ENCODE measurements around the gene TRIO. TPM values are rescaled to one million over a fixed set of nuclear protein-coding genes. Genes with fewer than 3 reads are reported as not detected.

Gene TRIO
- total RNA-seq, 5 donors from 2014 or later (not counting 1 experiment from before 2014, with no cell fraction given): 6.2 to 31.1 (median 11.8) TPM

GRCh38 chr5:14173377-14174229, 30.5 kb downstream of the TRIO start:
- Histone ChIP-seq H3K36me3 (ENCODE audit: control insufficient read depth in 2 of 2, extremely low read depth in 1 of 2, insufficient read depth in 1 of 2, low read length in 1 of 2) (no peaks in the 10 kb centered on the region), H3K27me3 (replicated peaks in 1 of 2; ENCODE audit: control insufficient read depth in 2 of 2, extremely low read depth in 1 of 2, insufficient read depth in 2 of 2, low read length in 1 of 2) (peaks cover 0 to 11% of the 10 kb centered on the region in 2 experiments), H3K4me3 (ENCODE audit: control insufficient read depth in 1 of 2, extremely low read depth in 1 of 2, low read length in 1 of 2) (peak overlapping the region in 1 of 2 donors; percentile 1), H3K27ac (ENCODE audit: low read length) (no peak overlapping the region), H3K4me1 (ENCODE audit: control insufficient read depth in 1 of 2, extremely low read depth in 1 of 2, insufficient read depth in 2 of 2, low read length in 2 of 2) (peaks cover 0 to 17% of the 10 kb centered on the region in 2 experiments), H3K9me3 (no peaks in the 10 kb centered on the region)
- Mint-ChIP-seq H3K27ac (no peak overlapping the region), H3K9me3 (no peaks in the 10 kb centered on the region), H3K36me3 (no peaks in the 10 kb centered on the region), H3K4me3 (peak overlapping the region in 1 of 3 donors; percentile 43), H3K27me3 (peaks cover 13 to 14% of the 10 kb centered on the region in 2 donors), H3K4me1 (peaks cover 7 to 11% (median 9%) of the 10 kb centered on the region in 3 donors)
- no peak for DNase-seq
- ChIA-PET POLR2A (no interaction called here), CTCF (no interaction called here)
- ATAC-seq (replicated peaks in 1 of 4): no peak
- WGBS (ENCODE audit: insufficient coverage): 75% methylated on average over 6 of the region's 15 CpGs

GRCh38 chr5:14174230-14174636, 31.1 kb downstream of the TRIO start:
- Mint-ChIP-seq H3K36me3 (no peaks in the 10 kb centered on the region), H3K9me3 (no peaks in the 10 kb centered on the region), H3K4me3 (peak overlapping the region in 1 of 3 donors; percentile 43), H3K27me3 (peaks cover 13 to 14% of the 10 kb centered on the region in 2 donors), H3K27ac (no peak overlapping the region), H3K4me1 (peaks cover 6 to 9% (median 7%) of the 10 kb centered on the region in 3 donors)
- H3K4me3 ChIP-seq (ENCODE audit: control insufficient read depth in 1 of 2, extremely low read depth in 1 of 2, low read length in 1 of 2): peak overlapping the region in 1 of 2 donors; percentile 1
- peaks cover 0 to 15% of the 10 kb centered on the region in 2 experiments for H3K4me1 ChIP-seq (ENCODE audit: control insufficient read depth in 1 of 2, extremely low read depth in 1 of 2, insufficient read depth in 2 of 2, low read length in 2 of 2)
- H3K27me3 ChIP-seq (replicated peaks in 1 of 2; ENCODE audit: control insufficient read depth in 2 of 2, extremely low read depth in 1 of 2, insufficient read depth in 2 of 2, low read length in 1 of 2): peaks cover 0 to 14% of the 10 kb centered on the region in 2 experiments
- ChIA-PET POLR2A (no interaction called here), CTCF (no interaction called here)
- H3K36me3 ChIP-seq (ENCODE audit: control insufficient read depth in 2 of 2, extremely low read depth in 1 of 2, insufficient read depth in 1 of 2, low read length in 1 of 2): no peaks in the 10 kb centered on the region
- ATAC-seq (replicated peaks in 1 of 4) (no peak), DNase-seq (no peak)
- 21% methylated on average over 7 of the region's 8 CpGs for whole genome bisulfite sequencing (ENCODE audit: insufficient coverage)
- H3K9me3 ChIP-seq: no peaks in the 10 kb centered on the region
- no peak overlapping the region for H3K27ac ChIP-seq (ENCODE audit: low read length)

GRCh38 chr5:14175381-14175780, 32.2 kb downstream of the TRIO start:
- Histone ChIP-seq H3K27ac (ENCODE audit: low read length) (no peak overlapping the region), H3K4me1 (ENCODE audit: control insufficient read depth in 1 of 2, extremely low read depth in 1 of 2, insufficient read depth in 2 of 2, low read length in 2 of 2) (peaks cover 0 to 15% of the 10 kb centered on the region in 2 experiments), H3K36me3 (ENCODE audit: control insufficient read depth in 2 of 2, extremely low read depth in 1 of 2, insufficient read depth in 1 of 2, low read length in 1 of 2) (no peaks in the 10 kb centered on the region), H3K27me3 (replicated peaks in 1 of 2; ENCODE audit: control insufficient read depth in 2 of 2, extremely low read depth in 1 of 2, insufficient read depth in 2 of 2, low read length in 1 of 2) (peaks cover 0 to 14% of the 10 kb centered on the region in 2 experiments), H3K9me3 (no peaks in the 10 kb centered on the region), H3K4me3 (ENCODE audit: control insufficient read depth in 1 of 2, extremely low read depth in 1 of 2, low read length in 1 of 2) (no peak overlapping the region)
- peaks cover 6 to 7% (median 7%) of the 10 kb centered on the region in 3 donors for H3K4me1 Mint-ChIP-seq
- H3K27me3 Mint-ChIP-seq: peaks cover 11% of the 10 kb centered on the region in 2 donors
- H3K36me3 Mint-ChIP-seq: no peaks in the 10 kb centered on the region
- ChIA-PET CTCF (no interaction called here), POLR2A (no interaction called here)
- no peaks in the 10 kb centered on the region for H3K9me3 Mint-ChIP-seq
- WGBS (ENCODE audit: insufficient coverage): no CpG with 5 or more reads among the region's 1 CpG
- no peak overlapping the region for H3K4me3 Mint-ChIP-seq
- DNase-seq (no peak), ATAC-seq (replicated peaks in 1 of 4) (no peak)
- H3K27ac Mint-ChIP-seq: no peak overlapping the region

GRCh38 chr5:14176888-14177287, 33.7 kb downstream of the TRIO start:
- no peak overlapping the region for H3K27ac Mint-ChIP-seq
- H3K4me3 ChIP-seq (ENCODE audit: control insufficient read depth in 1 of 2, extremely low read depth in 1 of 2, low read length in 1 of 2): no peak overlapping the region
- POLR2A ChIA-PET: no interaction called here
- no peaks in the 10 kb centered on the region for H3K36me3 ChIP-seq (ENCODE audit: control insufficient read depth in 2 of 2, extremely low read depth in 1 of 2, insufficient read depth in 1 of 2, low read length in 1 of 2)
- H3K27me3 ChIP-seq (replicated peaks in 1 of 2; ENCODE audit: control insufficient read depth in 2 of 2, extremely low read depth in 1 of 2, insufficient read depth in 2 of 2, low read length in 1 of 2): peaks cover 0 to 16% of the 10 kb centered on the region in 2 experiments
- H3K4me3 Mint-ChIP-seq: no peak overlapping the region
- peaks cover 0 to 8% of the 10 kb centered on the region in 2 experiments for H3K4me1 ChIP-seq (ENCODE audit: control insufficient read depth in 1 of 2, extremely low read depth in 1 of 2, insufficient read depth in 2 of 2, low read length in 2 of 2)
- H3K9me3 ChIP-seq: no peaks in the 10 kb centered on the region
- no peak overlapping the region for H3K27ac ChIP-seq (ENCODE audit: low read length)
- H3K27me3 Mint-ChIP-seq: peaks cover 11% of the 10 kb centered on the region in 2 donors
- no peak for DNase-seq
- H3K4me1 Mint-ChIP-seq: peaks cover 4 to 7% (median 7%) of the 10 kb centered on the region in 3 donors
- no CpG with 5 or more reads among the region's 2 CpGs for WGBS (ENCODE audit: insufficient coverage)
- CTCF ChIA-PET: no interaction called here
- ATAC-seq (replicated peaks in 1 of 4): no peak
- no peaks in the 10 kb centered on the region for H3K9me3 Mint-ChIP-seq
- H3K36me3 Mint-ChIP-seq: no peaks in the 10 kb centered on the region

- Histone ChIP-seq H3K9me3 (no peaks in the 10 kb centered on the region), H3K27me3 (replicated peaks in 1 of 2; ENCODE audit: control insufficient read depth in 2 of 2, extremely low read depth in 1 of 2, insufficient read depth in 2 of 2, low read length in 1 of 2) (peaks cover 0 to 16% of the 10 kb centered on the region in 2 experiments), H3K4me3 (ENCODE audit: control insufficient read depth in 1 of 2, extremely low read depth in 1 of 2, low read length in 1 of 2) (no peak overlapping the region), H3K27ac (ENCODE audit: low read length) (no peak overlapping the region), H3K36me3 (ENCODE audit: control insufficient read depth in 2 of 2, extremely low read depth in 1 of 2, insufficient read depth in 1 of 2, low read length in 1 of 2) (no peaks in the 10 kb centered on the region), H3K4me1 (ENCODE audit: control insufficient read depth in 1 of 2, extremely low read depth in 1 of 2, insufficient read depth in 2 of 2, low read length in 2 of 2) (peaks cover 0 to 4% of the 10 kb centered on the region in 2 experiments)
- Mint-ChIP-seq H3K27ac (no peak overlapping the region), H3K9me3 (no peaks in the 10 kb centered on the region), H3K27me3 (peaks cover 6 to 11% of the 10 kb centered on the region in 2 donors), H3K4me3 (no peak overlapping the region), H3K4me1 (peaks cover 4 to 7% (median 4%) of the 10 kb centered on the region in 3 donors), H3K36me3 (no peaks in the 10 kb centered on the region)
- CTCF ChIA-PET: no interaction called here
- POLR2A ChIA-PET: no interaction called here
- ATAC-seq (replicated peaks in 1 of 4): no peak
- DNase-seq: no peak
- no CpG with 5 or more reads among the region's 3 CpGs for WGBS (ENCODE audit: insufficient coverage)
Measured at GRCh38 chr5:14177634-14178033, 34.5 kb downstream of the TRIO start.

GRCh38 chr5:14178091-14178490, 34.9 kb downstream of the TRIO start:
- peaks cover 0 to 4% of the 10 kb centered on the region in 2 experiments for H3K4me1 ChIP-seq (ENCODE audit: control insufficient read depth in 1 of 2, extremely low read depth in 1 of 2, insufficient read depth in 2 of 2, low read length in 2 of 2)
- H3K27me3 ChIP-seq (replicated peaks in 1 of 2; ENCODE audit: control insufficient read depth in 2 of 2, extremely low read depth in 1 of 2, insufficient read depth in 2 of 2, low read length in 1 of 2): peaks cover 0 to 16% of the 10 kb centered on the region in 2 experiments
- H3K36me3 ChIP-seq (ENCODE audit: control insufficient read depth in 2 of 2, extremely low read depth in 1 of 2, insufficient read depth in 1 of 2, low read length in 1 of 2): no peaks in the 10 kb centered on the region
- H3K27ac ChIP-seq (ENCODE audit: low read length): no peak overlapping the region
- Mint-ChIP-seq H3K27me3 (peaks cover 4 to 11% of the 10 kb centered on the region in 2 donors), H3K4me3 (no peak overlapping the region), H3K27ac (no peak overlapping the region), H3K36me3 (no peaks in the 10 kb centered on the region), H3K9me3 (no peaks in the 10 kb centered on the region), H3K4me1 (peaks cover 2 to 7% (median 4%) of the 10 kb centered on the region in 3 donors)
- no peak overlapping the region for H3K4me3 ChIP-seq (ENCODE audit: control insufficient read depth in 1 of 2, extremely low read depth in 1 of 2, low read length in 1 of 2)
- H3K9me3 ChIP-seq: no peaks in the 10 kb centered on the region
- ChIA-PET CTCF (no interaction called here), POLR2A (no interaction called here)
- ATAC-seq (replicated peaks in 1 of 4): no peak
- no peak for DNase-seq
- 76% methylated on average over 3 of the region's 4 CpGs for WGBS (ENCODE audit: insufficient coverage)

All from T-cell (primary cell).